GM19043 (cell line): ENCODE data around the gene AFG1L.
"Not testable (repeated sequence)": the region's sequence is repeated elsewhere in the genome, so short reads cannot be mapped to it uniquely, and the experiment has no call there.

Experiments used
- ATAC-seq: cut with Tn5 transposase; IDR thresholded peaks from one replicate; pipeline ENCODE4 v1.9.1; 2021; ENCODE audit warnings: low read depth; ENCODE audit not compliant: unreplicated experiment

The AFG1L gene

GRCh38 chr6:108448481-108448880, 153.6 kb downstream of the AFG1L start:
- no peak for ATAC-seq

- ATAC-seq, result not testable (repeated sequence)
Observed at GRCh38 chr6:108449717-108450116, 154.9 kb downstream of the AFG1L start.

- no peak for ATAC-seq
Observed at GRCh38 chr6:108451816-108452215, 157.0 kb downstream of the AFG1L start.

GRCh38 chr6:108452711-108453195, 157.9 kb downstream of the AFG1L start:
- no peak for ATAC-seq

- no peak for ATAC-seq
Observed at GRCh38 chr6:108453601-108454185, 158.8 kb downstream of the AFG1L start.

- ATAC-seq, result no peak
Observed at GRCh38 chr6:108454356-108454755, 159.5 kb downstream of the AFG1L start.

GRCh38 chr6:108455688-108456087, 160.8 kb downstream of the AFG1L start:
- ATAC-seq, result no peak

- ATAC-seq, result no peak
Observed at GRCh38 chr6:108463784-108464183, 168.9 kb downstream of the AFG1L start.

GRCh38 chr6:108464418-108465097, 169.7 kb downstream of the AFG1L start:
- ATAC-seq, result no peak

- no peak for ATAC-seq
Observed at GRCh38 chr6:108465098-108465495, 170.2 kb downstream of the AFG1L start.

- ATAC-seq, result no peak
Observed at GRCh38 chr6:108468346-108468745, 173.5 kb downstream of the AFG1L start.

GRCh38 chr6:108469316-108469715, 174.5 kb downstream of the AFG1L start:
- no peak for ATAC-seq

GRCh38 chr6:108473197-108473596, 178.3 kb downstream of the AFG1L start:
- ATAC-seq, result no peak

- no peak for ATAC-seq
Observed at GRCh38 chr6:108476376-108476775, 181.5 kb downstream of the AFG1L start.

GRCh38 chr6:108476847-108477430, 182.1 kb downstream of the AFG1L start:
- no peak for ATAC-seq

GRCh38 chr6:108482559-108482958, 187.7 kb downstream of the AFG1L start:
- no peak for ATAC-seq

GRCh38 chr6:108484016-108484415, 189.2 kb downstream of the AFG1L start:
- no peak for ATAC-seq

- ATAC-seq, result no peak
Observed at GRCh38 chr6:108489699-108490098, 194.8 kb downstream of the AFG1L start.

- no peak for ATAC-seq
Observed at GRCh38 chr6:108492131-108492766, 197.4 kb downstream of the AFG1L start.

GRCh38 chr6:108494434-108494833, 199.6 kb downstream of the AFG1L start:
- no peak for ATAC-seq

GRCh38 chr6:108497883-108498282, 203.0 kb downstream of the AFG1L start:
- no peak for ATAC-seq
